ENCODE measurements around the gene IBA57. TPM values are rescaled to one million over a fixed set of nuclear protein-coding genes. Genes with fewer than 3 reads are reported as not detected.

Gene IBA57
- polyA plus RNA-seq, 1 of the 3 experiments (the other 2 are of a cell fraction): 1.8 TPM

- TF ChIP-seq GABPA (IDR thresholded peaks at IDR 0.05; ENCODE audit: low read depth): no peak
- TF ChIP-seq SMC3 (IDR thresholded peaks at IDR 0.05; ENCODE audit: low read depth, low read length): no peak
- TF ChIP-seq MXI1 (IDR thresholded peaks at IDR 0.05; ENCODE audit: low read depth, low read length): no peak
Measured at GRCh38 chr1:228163007-228163753, 2.4 kb upstream of the IBA57 start (continued).

GRCh38 chr1:228163776-228164519 lies 1.7 kb upstream of the IBA57 start:
- Histone ChIP-seq H3K4me1 (ENCODE audit: control insufficient read depth in 1 of 2, insufficient read depth in 2 of 2, low read depth in 1 of 2, low read length in 1 of 2) (peaks cover 13 to 25% of the 10 kb centered on the region in 2 experiments; a peak in 3 of 4 replicates), H3K36me3 (replicated peaks in 1 of 2; ENCODE audit: control insufficient read depth in 1 of 2, insufficient read depth in 2 of 2, low read length in 1 of 2) (no peaks in the 10 kb centered on the region), H3K4me3 (ENCODE audit: low read depth in 2 of 2, low read length in 1 of 2) (no peak overlapping the region), H3K79me2 (ENCODE audit: insufficient read depth) (peaks cover 16% of the 10 kb centered on the region), H3K4me2 (no peak overlapping the region), H3K9me3 (no peaks in the 10 kb centered on the region), H3F3A (replicated peaks; ENCODE audit: insufficient read depth) (no peaks in the 10 kb centered on the region), H4K20me1 (ENCODE audit: insufficient read depth) (no peaks in the 10 kb centered on the region), H3K27me3 (ENCODE audit: insufficient read depth) (no peaks in the 10 kb centered on the region), H3K27ac (ENCODE audit: low read depth in 2 of 2, low read length in 1 of 2) (no peak overlapping the region), H3K9me2 (no peaks in the 10 kb centered on the region), H2AFZ (ENCODE audit: low read depth) (no peak overlapping the region), H3K9ac (no peak overlapping the region)
- DNase-seq: no peak
- ChIA-PET POLR2A (interaction anchor here (1.1 to 2.1 kb wide), 2 partner anchors 24 to 293 kb away, joined by 3 to 6 read pairs; partner anchors contain the start of gene GUK1), CTCF (interaction anchor here (1.3 to 5.5 kb wide), 4 partner anchors 10 to 33 kb away, joined by 5 to 54 read pairs (median 28); partner anchors contain the start of gene GJC2)
- 94% methylated on average over 10 of the region's 10 CpGs for WGBS (ENCODE audit: low lambda C conversion rate)
- TF ChIP-seq NRF1 (IDR thresholded peaks at IDR 0.05; ENCODE audit: low read depth, low read length) (no peak), TAF1 (IDR thresholded peaks at IDR 0.05; ENCODE audit: borderline replicate concordance, low read depth, low read length) (no peak), FOXM1 (IDR thresholded peaks at IDR 0.05; ENCODE audit: low read depth) (no peak), USF2 (IDR thresholded peaks at IDR 0.05; ENCODE audit: borderline replicate concordance, low read depth, low read length) (no peak), NFIC (IDR thresholded peaks at IDR 0.05; ENCODE audit: borderline replicate concordance) (no peak), RAD21 (IDR thresholded peaks at IDR 0.05; ENCODE audit: low read length) (no peak), REST (IDR thresholded peaks at IDR 0.05; ENCODE audit: low read depth, low read length) (no peak), TCF12 (IDR thresholded peaks at IDR 0.05) (no peak), EZH2phosphoT487 (IDR thresholded peaks at IDR 0.05; ENCODE audit: borderline replicate concordance, low read depth) (no peak), RFX5 (IDR thresholded peaks at IDR 0.05; ENCODE audit: low read length) (no peak), YY1 (IDR thresholded peaks at IDR 0.05; ENCODE audit: low read depth) (no peak), ZBTB33 (IDR thresholded peaks at IDR 0.05; ENCODE audit: borderline replicate concordance, low read depth) (no peak), PBX3 (IDR thresholded peaks at IDR 0.05) (no peak), GABPA (IDR thresholded peaks at IDR 0.05; ENCODE audit: low read depth) (no peak), SIN3A (IDR thresholded peaks at IDR 0.05; ENCODE audit: borderline replicate concordance, low read depth, low read length) (no peak), MAX (IDR thresholded peaks at IDR 0.05; ENCODE audit: low read depth) (no peak), ELF1 (IDR thresholded peaks at IDR 0.05) (no peak)
